GM18526 (cell line): ENCODE results near the gene PAK5.

ENCODE experiments used
- POLR2A ChIP-seq: IDR thresholded peaks from 3 replicates; pipeline ENCODE4 v1.6.1; 2011; ENCODE audit not compliant: insufficient read length; ENCODE audit errors: extremely low read depth

Gene PAK5

DNA sequence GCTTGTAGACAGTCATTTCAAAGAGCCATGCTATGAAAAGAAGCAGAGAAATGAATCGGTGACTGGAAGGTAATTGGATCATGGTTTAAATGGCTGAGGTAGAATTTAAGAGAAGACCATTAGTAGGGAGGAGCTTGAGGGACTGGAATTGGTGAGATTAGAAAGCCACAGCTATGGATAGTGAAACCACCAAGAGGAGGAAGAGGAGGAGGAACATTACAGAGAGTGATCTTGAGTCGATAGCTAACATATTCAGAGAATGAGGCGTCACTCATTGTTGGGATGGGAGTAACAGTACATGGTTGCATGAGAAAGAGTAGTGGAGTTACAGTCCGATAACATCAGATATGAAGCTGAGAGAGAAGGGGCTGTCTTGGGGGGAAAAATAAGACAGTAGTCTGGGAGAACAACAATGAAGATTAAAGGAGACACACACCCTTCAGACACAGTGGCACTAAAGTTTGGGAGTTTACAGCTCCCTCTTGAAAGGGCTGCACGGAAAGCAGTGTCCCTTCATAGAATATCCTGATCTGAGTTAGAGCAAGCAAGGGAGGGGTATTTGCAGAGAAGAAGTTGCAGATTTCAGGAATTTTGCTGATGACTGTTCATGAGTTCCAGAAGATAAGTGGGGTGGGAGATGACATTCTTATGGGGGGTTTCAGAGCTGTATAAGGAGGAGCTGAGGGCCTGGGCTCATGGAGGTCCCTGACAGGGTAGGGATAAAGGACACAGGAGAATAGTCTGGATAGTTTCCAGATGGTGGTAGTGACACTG is 339.6 kb downstream of the PAK5 start:
- no peak for TF ChIP-seq POLR2A

DNA sequence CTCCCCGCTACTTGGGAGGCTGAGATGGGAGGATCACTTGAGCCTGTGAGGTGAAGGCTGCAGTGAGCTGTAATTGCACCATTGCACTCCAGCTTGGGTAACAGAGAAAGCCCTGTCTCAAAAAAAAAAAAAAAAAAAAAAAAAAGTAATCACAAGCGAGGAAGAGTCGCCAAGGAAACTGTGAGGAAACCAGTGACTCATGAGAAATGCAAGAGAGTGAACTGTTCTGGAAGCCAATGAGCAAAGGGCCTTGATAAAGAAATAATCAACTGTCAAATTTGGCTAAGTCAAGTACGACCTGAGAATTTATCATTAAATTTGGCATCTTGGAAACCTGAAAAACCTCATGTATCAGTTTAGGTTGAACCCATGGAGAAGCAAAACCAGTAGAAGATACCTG is 340.6 kb downstream of the PAK5 start:
- TF ChIP-seq POLR2A = no peak

DNA sequence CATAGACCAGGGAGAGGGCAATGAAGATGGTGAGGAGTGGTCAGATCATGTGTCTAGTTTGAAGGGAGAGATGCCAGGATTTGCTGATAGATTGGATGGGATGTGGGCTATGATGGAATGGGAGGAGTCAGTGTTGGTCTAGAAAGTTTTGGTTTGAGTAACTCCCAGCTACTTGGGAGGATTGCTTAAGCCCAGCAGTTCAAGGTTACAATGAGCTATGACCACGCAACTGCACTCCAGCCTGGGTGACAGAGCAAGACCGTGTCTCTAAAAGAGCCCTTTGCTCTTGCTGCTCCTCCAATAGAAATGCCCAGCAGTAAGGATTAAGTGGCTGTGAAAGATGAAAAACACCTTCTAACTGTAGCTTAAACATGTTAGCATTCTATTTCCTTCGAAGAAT is 342.7 kb downstream of the PAK5 start:
- TF ChIP-seq POLR2A = no peak

DNA sequence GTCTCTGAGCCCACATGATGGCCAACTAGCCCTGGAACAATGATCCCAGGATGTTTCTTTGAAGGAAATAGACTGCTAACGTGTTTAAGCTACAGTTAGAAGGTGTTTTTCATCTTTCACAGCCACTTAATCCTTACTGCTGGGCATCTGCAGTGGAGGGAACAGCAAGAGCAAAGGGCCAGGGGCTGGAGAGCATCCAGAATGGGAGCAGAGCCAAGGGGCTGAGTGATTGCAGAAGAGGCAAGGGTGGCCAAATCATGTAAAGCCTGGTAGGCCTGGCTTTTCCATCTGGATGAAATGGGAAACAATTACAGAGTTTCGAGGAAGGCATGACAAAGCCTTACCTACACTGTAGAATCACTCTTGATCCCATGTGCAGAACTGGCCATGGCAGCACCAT is 343.2 kb downstream of the PAK5 start:
- TF ChIP-seq POLR2A = no peak

DNA sequence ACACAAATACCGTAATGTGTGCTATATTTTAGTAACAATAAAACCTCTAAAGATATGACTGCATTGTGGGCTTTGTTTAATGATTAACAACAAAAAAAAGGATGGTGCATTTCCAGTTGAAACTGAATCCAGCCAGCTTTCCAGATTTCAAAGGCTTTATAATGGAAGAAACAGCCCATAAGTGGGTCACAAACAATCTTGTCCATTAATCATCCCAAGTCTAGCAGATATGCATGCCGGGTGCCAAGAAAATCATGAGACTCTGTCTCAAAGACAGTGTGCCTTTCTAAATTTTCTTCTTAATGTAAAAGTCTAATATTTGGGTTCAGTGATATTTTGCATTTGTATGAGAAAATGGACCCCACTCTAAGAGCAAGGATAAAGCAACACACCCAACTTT is 345.1 kb downstream of the PAK5 start:
- no peak for TF ChIP-seq POLR2A

DNA sequence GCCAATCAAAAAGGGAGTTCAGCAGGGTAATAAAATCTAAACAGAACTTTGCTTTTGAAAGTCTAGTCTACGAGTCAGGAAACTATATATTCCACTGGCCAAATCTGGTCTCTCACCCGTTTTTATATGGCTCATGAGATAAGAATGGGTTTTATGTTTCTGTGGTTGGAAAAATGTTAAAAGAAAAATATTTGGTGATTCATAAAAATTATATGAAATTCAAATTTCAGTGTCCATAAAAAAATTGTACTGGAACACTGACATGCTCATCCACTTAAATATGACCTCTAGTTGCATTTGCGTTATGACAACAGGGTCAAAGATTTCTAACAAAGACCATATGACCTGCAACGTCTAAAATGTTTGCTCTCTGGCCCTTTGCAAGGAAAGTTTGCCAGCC is 346.8 kb downstream of the PAK5 start:
- TF ChIP-seq POLR2A = no peak

DNA sequence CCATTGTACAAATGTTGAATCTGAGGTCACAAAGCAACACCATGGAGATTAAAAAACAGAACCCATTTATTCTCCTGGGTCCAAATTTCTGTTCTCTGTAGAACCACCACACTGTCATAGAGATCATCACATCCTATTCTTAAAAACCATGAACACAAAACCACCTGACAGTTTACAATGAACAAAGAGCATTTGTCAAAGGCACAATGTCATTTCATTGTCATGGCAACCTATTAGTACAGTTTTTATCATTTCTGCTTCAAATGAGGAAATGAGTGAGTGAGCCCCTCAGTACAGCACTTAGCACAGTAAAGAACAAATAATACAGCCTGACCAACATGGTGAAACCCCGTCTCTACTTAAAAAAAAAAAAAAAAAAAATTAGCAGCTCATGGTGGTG is 347.6 kb downstream of the PAK5 start:
- TF ChIP-seq POLR2A = no peak

DNA sequence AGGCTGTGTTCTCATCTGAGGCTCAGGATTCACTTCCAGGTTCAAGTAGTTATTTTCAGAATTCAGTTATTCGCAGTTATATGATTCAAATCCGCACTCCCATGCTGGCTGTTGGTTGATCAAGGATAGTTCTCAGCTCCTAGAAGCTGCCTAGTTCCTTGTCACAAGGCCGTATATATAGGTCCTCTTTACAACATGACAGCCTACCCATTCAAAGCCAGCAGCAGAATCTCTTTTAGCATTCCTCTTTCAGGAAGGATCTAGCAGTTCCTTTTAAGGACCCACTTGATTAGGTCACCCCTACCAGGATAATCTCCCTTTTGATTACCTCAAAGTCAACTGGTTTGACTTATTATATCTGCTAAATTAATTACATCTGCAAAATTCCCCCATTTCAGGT is 348.2 kb downstream of the PAK5 start:
- TF ChIP-seq POLR2A = no peak

DNA sequence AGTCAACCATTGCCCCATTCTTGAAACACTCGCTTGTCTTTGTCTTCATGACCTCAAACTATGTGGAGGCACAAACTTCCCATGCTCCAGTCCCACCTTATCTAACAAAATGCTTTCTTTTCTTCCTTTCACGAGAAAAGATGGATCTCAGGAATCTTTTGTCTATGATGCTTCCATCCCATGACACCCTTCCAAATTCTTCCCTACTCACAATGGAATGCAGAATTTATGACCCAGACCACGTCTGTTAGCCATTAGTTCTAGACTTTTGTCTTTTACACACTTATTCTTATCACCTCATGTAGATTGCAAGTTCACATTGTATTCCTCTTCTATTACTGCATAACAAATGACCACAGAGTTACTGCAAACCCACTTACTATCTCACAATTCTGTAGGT is 348.7 kb downstream of the PAK5 start:
- no peak for TF ChIP-seq POLR2A

DNA sequence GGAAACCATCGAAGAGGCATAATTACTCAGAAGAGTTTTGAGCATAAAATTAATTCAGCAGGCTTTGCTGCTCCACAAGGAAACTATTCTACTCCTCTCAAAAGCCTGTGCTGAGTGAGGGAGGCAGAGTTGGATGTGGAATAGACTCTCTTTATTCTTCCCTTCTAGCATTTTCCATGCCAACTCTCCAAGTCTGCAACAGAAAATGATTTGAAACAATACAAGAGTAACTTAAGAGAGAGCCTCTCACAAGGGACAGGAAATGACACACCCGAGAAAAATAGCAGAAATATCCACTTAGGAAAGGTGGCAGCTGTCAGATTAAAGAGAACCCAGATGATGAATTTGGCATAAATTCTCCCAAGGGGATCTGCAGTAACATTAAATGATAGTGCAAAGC is 350.8 kb downstream of the PAK5 start:
- TF ChIP-seq POLR2A = no peak
